ENCODE results near the gene CFAP107.

CFAP107 gene

DNA sequence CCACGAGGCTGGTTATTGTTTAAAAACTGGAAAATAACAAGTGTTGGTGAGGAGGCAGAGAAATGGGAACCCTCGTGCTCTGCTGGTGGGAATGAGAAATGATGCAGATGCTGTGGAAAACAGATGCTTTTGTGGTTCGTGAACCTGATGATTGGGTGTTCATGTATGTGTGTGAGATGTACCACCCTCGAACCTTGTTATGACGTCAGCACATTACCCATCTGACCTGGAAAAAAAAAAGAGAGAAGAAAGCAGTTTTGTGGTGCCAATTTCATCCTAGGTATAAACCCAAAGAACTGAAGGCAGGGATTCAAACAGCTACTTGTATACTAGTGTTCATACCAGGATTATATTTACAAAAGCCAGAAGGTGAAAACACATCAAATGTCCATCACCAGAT is 6.4 kb upstream of the CFAP107 start:
- no peak for DNase-seq (ENCODE audit: extremely low read depth in 1 of 2, low read depth in 1 of 2)

DNA sequence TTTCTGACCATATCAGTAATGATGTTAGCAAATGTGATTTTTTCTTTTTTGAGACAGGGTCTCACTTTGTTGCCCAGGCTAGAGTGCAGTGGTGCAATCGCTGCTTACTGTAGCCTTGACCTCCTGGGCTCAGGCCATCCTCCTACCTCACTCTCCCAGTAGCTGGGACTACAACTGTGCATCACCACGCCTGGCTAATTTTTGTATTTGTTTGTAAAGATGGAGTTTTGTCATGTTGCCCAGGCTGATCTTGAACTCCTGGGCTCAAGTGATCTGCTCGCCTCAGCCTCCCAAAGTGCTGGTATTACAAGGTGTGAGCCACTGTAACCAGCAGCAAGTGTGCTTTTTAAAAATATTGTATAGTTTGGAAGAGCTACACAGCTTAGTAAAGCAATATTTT is 4.1 kb upstream of the CFAP107 start:
- no peak for DNase-seq (ENCODE audit: extremely low read depth in 1 of 2, low read depth in 1 of 2)

DNA sequence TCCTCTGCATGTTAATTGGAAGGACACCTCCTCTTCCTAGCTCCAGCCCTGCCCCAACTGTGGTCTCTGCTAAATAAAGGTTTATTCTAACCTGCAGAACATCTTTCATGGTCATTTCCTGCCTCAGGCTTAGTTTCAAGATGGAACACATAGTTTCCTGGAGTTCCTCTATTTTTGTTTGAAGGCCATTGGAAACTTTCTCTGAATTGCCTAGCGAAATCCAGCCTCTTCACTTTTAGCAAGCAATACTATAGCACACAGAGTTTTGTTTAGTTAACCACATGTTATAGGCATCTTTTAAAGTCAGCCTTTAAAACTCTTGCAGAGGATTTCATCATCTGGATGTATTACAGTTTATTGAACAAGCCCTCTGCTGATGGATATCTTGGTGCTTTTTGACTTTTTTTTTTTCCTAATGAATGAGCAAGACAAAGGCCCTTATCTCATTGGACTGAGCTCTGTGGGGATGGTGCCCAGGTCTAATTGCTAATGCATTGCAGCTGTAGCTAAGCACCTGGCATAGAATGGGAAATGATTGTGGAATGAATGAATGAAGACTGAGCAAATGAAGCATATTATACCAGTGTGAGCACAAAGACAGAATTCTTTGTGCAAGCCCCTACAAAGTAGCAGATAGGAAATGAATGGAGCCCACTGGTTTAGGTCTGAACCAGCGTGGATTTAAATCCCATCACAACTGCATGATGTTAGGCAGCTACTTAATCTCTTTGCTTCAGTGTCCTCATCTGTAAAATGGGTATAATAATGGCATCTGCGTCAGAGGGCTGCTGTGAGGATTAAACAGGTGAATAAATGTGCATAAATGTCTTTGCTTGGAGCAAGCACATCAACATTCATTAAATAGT is 641 bp upstream of the CFAP107 start:
- no peak for DNase-seq (ENCODE audit: extremely low read depth in 1 of 2, low read depth in 1 of 2)

DNA sequence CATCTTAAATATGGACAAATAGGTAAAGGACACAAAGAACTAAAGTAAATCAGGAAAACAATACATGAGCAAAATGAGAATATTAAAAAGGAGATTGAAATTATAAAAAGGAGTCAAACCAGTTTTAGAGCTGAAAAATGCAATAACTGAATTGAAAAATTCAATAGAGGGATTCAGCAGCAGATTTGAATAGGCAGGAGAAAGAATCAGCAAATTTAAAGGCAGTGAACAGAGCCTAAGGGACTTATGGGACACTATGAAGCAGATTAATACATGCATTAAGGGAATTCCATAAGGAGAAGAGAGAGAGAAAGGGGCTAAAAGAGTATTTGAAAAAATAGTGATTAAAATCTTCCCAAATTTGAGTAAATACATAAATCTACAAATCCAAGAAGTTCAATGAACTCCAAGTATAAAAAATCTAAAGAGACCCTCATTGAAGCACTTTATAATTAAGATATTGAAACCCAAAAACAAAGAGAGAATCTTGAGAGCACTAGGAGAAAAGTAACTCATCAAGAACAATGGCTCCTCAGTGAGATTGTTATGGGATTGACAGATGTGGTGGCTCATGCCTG is 2.9 kb downstream of the CFAP107 start:
- DNase-seq (ENCODE audit: extremely low read depth in 1 of 2, low read depth in 1 of 2): no peak

DNA sequence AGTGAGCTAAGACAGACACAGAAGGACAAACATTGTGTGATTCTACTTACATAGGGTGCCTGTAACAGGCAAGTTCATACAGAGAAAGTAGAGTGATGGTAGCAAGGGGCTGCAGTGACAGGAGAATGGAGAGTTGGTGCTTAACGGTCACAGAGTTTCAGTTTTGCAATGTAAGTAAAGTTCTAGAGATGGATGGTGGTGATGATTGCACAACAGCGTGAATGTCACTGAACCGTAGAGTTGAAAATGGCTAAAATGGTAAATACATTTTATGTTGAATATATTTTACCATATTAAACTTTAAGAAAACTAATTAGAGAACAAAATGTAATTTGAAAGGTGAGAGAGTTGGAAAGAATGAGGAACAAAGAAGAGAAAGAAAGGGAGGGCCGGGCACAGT is 8.7 kb downstream of the CFAP107 start:
- no peak for DNase-seq (ENCODE audit: extremely low read depth in 1 of 2, low read depth in 1 of 2)

DNA sequence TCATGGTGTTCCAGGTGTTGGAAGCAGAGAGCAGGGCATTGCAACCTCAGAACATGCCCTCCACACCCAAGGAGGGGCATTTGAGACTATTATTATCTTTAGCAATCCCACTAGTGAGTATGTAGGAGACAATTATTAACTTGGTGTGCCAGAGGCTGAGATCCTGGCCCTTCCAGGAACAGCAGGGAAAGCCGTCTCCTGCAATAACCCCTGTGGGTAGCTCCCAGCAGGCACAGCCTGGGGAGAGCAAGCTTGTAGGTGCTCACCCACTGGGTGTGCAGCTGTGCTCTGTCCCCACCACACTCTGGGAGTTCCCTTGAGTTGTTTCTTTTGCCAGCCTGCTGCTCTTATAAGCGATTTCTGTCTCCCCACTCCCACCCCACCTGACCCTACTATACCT is 10.3 kb downstream of the CFAP107 start:
- DNase-seq (ENCODE audit: extremely low read depth in 1 of 2, low read depth in 1 of 2): no peak

DNA sequence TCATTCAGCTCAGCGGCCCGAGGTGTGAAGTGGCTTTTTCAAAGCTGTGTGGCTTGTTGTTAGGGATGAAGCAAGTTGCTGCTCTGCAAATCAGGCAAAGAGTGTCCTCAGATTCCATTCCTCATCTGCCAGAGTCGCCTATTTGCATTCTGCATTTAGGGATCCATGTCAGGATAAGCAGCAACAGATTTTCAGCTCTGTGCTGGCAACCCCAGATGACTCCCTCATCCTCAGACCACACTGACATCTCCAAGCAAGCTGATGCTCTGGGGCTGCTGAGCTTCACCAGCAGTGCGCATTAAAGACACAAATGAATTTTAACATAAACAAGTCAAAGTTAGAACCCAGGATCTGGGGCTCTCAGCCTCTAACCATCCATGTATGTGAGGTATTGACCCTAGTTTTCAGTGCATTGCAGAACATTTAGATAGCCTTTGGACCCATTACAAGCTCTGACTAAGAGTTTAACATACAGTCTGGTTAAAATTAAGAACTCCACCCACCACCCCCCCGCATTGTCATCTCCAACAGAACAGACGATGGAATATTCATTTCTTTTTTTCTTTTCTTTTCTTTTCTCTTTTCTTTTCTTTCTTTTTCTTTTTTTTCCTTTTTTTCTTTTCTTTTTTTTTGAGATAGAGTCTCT is 10.9 kb downstream of the CFAP107 start:
- DNase-seq (ENCODE audit: extremely low read depth in 1 of 2, low read depth in 1 of 2): no peak

DNA sequence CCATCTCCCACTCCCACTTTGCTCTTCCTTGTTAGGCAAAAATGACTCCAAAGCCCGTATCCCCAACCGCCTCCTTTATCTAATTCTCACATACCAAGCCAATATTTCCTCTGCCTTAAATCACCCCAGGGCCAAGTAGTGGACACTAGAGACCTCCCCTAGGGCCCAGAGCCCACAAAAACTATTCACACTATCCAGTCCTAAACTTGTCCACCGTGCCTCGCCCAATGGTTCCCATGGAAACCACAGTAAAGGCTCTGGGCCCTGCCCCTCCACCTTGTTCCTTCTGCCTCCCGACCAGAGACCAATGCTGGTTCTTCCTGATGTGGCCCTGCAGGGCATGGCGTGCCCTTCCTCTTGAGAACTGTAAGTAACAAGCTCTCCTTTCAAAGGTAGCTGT is 11.8 kb downstream of the CFAP107 start:
- DNase-seq (ENCODE audit: extremely low read depth in 1 of 2, low read depth in 1 of 2): no peak

DNA sequence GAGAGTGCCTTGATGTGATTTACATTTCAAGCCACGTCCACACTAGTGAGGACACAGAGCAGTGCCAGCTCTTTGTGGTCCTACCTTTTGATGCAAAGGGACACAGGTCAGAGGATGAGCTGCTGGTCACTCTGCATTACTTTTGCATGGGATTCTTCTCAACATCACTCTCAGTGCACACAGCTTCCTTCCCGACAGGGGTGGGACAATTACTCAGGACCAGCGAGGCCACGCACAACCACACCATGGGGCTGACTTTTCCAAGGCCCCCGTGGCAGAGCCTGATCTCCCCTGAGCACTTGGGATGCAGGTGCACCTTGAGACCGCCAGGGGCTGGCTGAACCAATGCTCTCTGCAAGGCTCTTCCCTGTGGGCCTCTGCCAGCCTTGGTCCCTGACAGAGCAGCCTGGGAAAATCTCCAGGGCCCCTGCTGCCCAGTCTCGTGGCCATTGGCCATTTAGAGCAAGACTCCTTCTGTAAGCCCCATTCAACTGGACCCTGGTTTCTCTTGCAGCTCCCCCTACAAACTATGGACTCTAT is 14.3 kb downstream of the CFAP107 start:
- no peak for DNase-seq (ENCODE audit: extremely low read depth in 1 of 2, low read depth in 1 of 2)

DNA sequence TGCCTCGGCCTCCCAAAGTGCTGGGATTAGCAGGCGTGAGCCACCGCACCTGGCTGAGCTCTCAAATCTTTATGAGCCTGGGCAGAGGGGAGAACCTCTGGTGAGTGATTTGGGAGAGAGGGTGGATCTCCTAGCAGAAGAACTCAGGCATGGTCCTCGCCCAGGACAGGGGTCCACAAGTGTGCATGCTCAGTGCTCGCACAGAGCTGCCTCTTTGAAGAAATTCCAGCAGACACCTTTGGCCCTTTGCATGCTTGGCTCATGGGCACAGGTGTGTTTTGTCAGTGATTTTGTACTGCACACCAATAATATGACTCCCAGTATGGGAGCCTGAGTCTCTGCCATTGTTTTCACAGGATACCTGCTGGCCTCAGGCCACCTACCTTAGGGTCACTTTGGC is 15.8 kb downstream of the CFAP107 start:
- DNase-seq (ENCODE audit: extremely low read depth in 1 of 2, low read depth in 1 of 2): no peak

DNA sequence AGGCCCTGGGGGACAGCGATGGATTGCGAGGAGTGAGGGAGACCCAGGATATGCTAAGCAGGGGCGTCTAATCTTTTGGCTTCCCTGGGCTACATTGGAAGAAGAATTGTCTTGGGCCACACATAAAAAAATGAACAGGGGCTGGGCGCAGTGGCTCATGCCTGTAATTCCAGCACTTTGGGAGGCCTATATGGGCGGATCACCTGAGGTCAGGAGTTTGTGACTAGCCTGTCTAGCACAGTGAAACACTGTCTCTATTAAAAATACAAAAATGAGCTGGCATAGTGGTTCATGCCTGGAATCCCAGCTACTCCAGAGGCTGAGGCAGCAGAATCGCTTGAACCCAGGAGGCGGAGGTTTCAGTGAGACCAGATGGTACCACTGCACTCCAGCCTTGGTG is 16.8 kb downstream of the CFAP107 start:
- no peak for DNase-seq (ENCODE audit: extremely low read depth in 1 of 2, low read depth in 1 of 2)

DNA sequence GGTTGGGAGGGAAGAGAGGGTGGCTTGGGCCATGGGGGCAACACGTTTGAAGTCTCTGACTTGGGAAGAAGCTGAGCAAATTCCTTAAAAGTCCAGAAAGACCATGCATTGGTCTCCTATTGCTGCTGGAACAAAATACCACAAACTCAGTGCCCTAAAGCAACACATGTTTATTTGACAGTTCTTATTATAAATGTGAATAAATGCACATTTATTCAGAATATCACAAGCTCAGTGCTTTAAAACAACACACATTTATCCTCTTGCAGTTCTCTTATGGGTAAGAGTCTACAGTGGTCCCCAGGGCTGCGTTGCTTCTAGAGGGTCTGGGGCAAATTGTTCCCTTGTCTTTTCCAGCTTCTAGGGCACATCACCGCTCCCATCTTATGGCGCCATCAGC is 17.5 kb downstream of the CFAP107 start:
- DNase-seq (ENCODE audit: extremely low read depth in 1 of 2, low read depth in 1 of 2): no peak

DNA sequence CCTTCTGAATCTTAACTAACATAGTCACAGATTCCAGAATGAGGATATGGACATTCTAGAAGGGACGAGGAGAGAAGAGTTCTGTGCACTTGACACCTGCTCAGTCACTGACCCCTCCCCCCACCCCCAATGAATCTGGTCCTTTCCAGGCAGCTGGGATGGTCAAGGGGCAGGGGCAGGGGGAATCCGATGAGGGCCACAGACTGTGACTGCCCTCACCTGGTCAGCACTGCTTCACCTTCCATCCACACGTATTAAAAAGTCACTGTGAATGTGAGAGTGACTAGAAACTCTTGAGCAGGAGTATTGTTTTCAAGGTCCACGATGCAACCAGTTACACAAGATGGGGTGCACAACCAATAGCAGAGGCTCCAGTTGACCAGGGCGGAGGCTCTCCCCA is 18.0 kb downstream of the CFAP107 start:
- DNase-seq (ENCODE audit: extremely low read depth in 1 of 2, low read depth in 1 of 2): no peak

DNA sequence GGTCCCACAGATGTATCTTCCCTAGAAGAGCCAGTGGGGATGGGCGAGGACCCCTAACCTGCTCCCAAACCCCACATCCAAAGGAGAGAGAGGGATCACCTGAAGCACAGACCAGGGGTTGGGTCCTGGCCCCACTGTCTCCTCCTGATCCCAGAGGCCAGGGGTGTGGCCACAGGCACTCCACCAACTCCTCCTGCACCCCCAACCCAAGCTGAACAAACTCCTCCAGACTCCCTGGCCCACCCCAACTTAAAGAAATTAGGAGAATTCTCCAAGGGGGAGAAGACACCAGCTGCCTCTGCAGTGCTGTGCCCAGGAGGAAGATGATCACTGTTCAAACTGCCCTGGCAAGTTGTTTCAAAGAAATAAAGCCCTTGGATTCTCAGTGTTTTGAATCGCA is 23.0 kb downstream of the CFAP107 start:
- DNase-seq (ENCODE audit: extremely low read depth in 1 of 2, low read depth in 1 of 2): no peak

DNA sequence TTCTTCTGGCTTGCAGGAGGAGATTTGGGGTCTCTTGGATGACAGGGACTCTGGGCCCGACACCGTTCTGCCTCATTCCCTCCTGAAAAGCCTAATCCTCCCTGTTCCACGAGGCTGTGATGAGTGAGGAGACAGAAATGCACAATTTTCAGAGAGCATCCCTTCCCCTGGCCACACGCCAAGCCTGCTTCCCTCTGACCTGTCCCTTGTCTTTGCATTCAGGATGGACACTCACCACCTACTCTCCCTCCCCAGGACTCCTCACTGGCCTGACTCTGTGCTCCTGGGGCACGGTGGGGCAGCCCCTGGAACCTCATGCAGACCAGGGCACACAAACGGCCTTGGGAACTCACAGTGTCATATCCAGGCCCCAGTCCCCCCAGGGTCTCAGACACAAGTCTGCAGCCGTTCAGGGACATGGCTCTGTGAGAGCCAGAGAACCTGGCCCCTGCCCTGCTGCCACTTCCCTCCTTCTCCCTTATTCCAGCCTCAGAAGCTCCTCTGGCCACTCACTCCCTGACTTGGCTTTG is 24.0 kb downstream of the CFAP107 start:
- DNase-seq (ENCODE audit: extremely low read depth in 1 of 2, low read depth in 1 of 2): no peak

DNA sequence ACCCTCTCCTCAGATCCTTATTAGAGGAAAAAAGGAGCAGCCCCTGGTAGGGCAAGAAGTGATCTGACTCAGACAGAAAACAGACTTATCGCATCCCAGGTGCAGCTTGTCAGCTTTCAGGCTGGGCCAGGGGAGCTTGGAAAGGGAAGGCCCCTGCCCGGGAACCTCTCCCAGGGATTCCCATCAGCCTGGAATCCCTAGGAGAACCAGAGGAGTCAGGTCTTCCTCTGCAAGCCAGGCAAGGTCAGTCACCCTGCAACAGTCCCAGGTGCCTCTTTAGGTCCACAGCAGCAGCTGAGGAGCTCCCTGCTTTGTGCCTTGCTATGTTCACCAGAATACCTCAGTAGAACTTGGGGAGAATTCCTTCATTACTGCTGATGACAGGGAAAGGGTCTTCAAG is 24.6 kb downstream of the CFAP107 start:
- DNase-seq (ENCODE audit: extremely low read depth in 1 of 2, low read depth in 1 of 2): no peak

DNA sequence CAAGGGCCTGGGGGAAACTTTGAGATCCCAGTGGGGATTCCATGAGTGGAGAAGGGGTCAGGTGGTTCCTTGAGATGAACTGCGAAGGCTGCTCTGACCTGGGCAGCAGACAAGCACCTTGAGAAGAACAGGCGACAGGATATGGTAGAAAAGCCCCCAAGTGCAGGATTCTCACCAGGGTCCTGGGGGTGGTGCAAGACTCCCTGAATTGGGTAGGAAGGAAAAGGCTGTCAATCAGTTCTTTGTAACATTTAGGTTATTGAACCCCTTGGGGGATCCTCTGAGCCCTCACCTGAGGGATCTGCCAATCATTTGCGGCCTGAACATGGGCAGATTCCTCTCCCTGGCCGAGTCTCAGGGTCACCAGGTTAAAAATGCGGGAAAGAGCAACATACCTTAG is 25.2 kb downstream of the CFAP107 start:
- no peak for DNase-seq (ENCODE audit: extremely low read depth in 1 of 2, low read depth in 1 of 2)

DNA sequence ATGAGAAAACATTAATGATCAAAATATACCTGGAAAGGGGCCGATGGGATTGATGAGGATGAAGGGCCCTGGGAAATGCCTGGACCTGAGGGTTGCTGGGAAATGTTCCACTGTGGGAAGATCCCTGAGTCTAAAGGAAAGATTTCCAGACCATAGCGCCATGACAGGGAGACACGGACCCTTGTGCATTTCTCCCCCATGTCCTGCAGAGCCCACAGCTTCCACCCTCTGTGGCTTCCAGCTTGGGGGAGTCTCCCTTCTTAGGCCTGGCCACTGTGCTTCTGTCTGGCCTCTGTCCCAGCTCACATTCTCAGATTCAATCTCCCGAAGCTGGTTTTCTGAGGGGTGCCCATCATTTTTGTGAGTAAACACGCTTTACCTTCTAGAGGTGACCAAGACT is 26.5 kb downstream of the CFAP107 start:
- DNase-seq (ENCODE audit: extremely low read depth in 1 of 2, low read depth in 1 of 2): no peak

DNA sequence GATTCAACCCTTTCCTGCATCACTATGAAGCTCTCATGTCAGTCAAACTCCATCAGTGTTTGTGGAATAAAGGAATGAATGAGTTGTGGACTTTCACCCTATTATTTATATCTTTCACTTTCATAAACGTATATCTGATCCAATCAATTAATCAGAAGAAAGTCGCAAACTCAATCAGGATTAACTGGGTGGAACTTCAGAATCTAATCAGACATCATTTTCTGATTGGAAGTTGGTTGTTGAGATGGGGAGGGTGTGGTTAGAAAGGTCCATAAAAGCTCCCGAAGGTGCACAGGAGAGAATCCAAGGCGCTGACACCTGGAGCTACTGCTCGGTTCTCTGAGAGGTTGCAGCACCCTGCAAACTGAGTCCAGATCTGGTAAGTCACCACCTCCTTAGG is 27.4 kb downstream of the CFAP107 start, which contains the start of gene PRAMEF12:
Gene PRAMEF12, plus strand, starts transcription at position 301 of the 400 bp plus-strand sequence. CDS start 1,130 bp downstream, outside the sequence.
- DNase-seq (ENCODE audit: extremely low read depth in 1 of 2, low read depth in 1 of 2): no peak

DNA sequence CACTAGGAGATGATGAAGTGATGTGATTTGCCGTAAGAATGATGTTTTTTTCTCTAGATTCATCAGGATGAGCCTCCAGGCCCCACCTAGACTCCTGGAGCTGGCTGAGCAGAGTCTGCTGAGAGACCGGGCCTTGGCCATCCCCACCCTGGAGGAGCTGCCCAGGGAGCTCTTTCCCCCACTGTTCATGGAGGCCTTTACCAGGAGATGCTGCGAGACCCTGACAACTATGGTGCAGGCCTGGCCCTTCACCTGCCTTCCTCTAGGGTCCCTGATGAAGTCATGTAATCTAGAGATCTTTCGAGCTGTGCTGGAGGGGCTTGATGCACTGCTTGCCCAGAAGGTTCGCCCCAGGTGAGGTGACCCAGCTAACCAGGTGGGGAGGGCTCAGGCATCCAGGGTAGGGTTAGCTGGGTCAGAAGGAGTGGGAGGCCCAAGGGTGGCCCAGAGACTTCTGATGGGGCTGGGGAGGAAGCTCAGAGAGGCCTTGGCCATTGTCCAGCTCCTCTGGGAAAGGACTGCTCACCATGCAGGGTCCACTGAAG is 28.9 kb downstream of the CFAP107 start:
- no peak for DNase-seq (ENCODE audit: extremely low read depth in 1 of 2, low read depth in 1 of 2)

DNA sequence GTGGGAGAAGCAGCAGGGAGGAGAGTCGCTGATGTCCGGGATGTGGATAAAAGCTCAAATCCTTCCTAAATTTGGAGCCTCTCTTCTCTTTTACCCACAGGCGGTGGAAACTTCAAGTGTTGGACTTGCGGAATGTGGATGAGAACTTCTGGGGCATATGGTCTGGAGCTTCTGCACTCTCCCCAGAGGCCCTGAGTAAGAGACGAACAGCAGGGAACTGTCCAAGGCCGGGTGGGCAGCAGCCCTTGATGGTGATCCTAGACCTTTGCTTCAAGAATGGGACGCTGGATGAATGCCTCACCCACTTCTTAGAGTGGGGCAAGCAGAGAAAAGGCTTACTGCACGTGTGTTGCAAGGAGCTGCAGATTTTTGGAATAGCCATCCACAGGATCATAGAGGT is 29.4 kb downstream of the CFAP107 start:
- DNase-seq (ENCODE audit: extremely low read depth in 1 of 2, low read depth in 1 of 2): no peak

All from stimulated activated CD8-positive, alpha-beta memory T cell treated with anti-CD3 and anti-CD28 coated beads, Interleukin-7, amount 100 ng/mL, for 48 hours (primary cell).